CD4-positive, alpha-beta T cell treated with Interleukin-4 for 1 hour (primary cell): ENCODE data around the gene EFHC2.
A peak's percentile ranks its signal among the peaks of the same experiment; 100 is the strongest.

Experiments
- DNase-seq, 2 donors: peaks; one replicate each; pipeline ENCODE4 v3.0.0-alpha.2; 2020 to 2022

EFHC2 gene

GRCh38 chrX:44343412-44344141 lies at the start of gene EFHC2:
EFHC2 (minus strand) TSS chrX:44343672; CDS start chrX:44343588, 84 bp downstream.
- DNase-seq, result peak; percentile 80

- DNase-seq, result no peak
These were observed 49.3 kb upstream of the EFHC2 start for GRCh38 chrX:44392767-44393166.

- no peak for DNase-seq
These were observed 41.3 kb upstream of the EFHC2 start for GRCh38 chrX:44384688-44385338.

- no peak for DNase-seq
These were observed 39.4 kb upstream of the EFHC2 start for GRCh38 chrX:44382871-44383270.

- DNase-seq, result no peak
These were observed 9.3 kb upstream of the EFHC2 start for GRCh38 chrX:44352758-44353157.

GRCh38 chrX:44349561-44349960 lies 6.1 kb upstream of the EFHC2 start:
- DNase-seq, result no peak

- DNase-seq, result peak; percentile 43 to 61
These were observed 1.2 kb upstream of the EFHC2 start for GRCh38 chrX:44344687-44345086.

- DNase-seq, result peak; percentile 80 to 81
These were observed 722 bp upstream of the EFHC2 start for GRCh38 chrX:44344194-44344593.

- DNase-seq, result no peak
These were observed 606 bp downstream of the EFHC2 start for GRCh38 chrX:44342866-44343265.

GRCh38 chrX:44338361-44338760 lies 5.1 kb downstream of the EFHC2 start:
- no peak for DNase-seq

- no peak for DNase-seq
These were observed 11.0 kb downstream of the EFHC2 start for GRCh38 chrX:44332437-44332836.

- peak in 1 of 2 donors; percentile 23 for DNase-seq
These were observed 13.2 kb downstream of the EFHC2 start for GRCh38 chrX:44330227-44330626.

GRCh38 chrX:44319550-44319949 lies 23.9 kb downstream of the EFHC2 start:
- no peak for DNase-seq

- DNase-seq, result no peak
These were observed 26.3 kb downstream of the EFHC2 start for GRCh38 chrX:44317181-44317580.

- no peak for DNase-seq
These were observed 28.7 kb downstream of the EFHC2 start for GRCh38 chrX:44314808-44315207.

- DNase-seq, result peak; percentile 14 to 23
These were observed 29.2 kb downstream of the EFHC2 start for GRCh38 chrX:44314259-44314734.

GRCh38 chrX:44312421-44312820 lies 31.1 kb downstream of the EFHC2 start:
- DNase-seq, result no peak

- no peak for DNase-seq
These were observed 33.2 kb downstream of the EFHC2 start for GRCh38 chrX:44310227-44310626.

GRCh38 chrX:44308869-44309268 lies 34.6 kb downstream of the EFHC2 start:
- no peak for DNase-seq

GRCh38 chrX:44306356-44306755 lies 37.1 kb downstream of the EFHC2 start:
- DNase-seq, result no peak

GRCh38 chrX:44305921-44306320 lies 37.6 kb downstream of the EFHC2 start:
- DNase-seq, result no peak

- peak in 1 of 2 donors; percentile 6 for DNase-seq
These were observed 40.4 kb downstream of the EFHC2 start for GRCh38 chrX:44303119-44303518.

GRCh38 chrX:44299177-44299576 lies 44.3 kb downstream of the EFHC2 start:
- DNase-seq, result no peak

GRCh38 chrX:44291468-44292092 lies 51.9 kb downstream of the EFHC2 start:
- DNase-seq, result no peak
